Lower lobe of right lung (tissue), 2 donors: ENCODE results near the gene OSER1. TPM values are rescaled to one million over a fixed set of nuclear protein-coding genes. Genes with fewer than 3 reads are reported as not detected.
"Not testable (repeated sequence)": the region's sequence is repeated elsewhere in the genome, so short reads cannot be mapped to it uniquely, and the experiment has no call there.

Experiments used
- ATAC-seq, 2 donors: fragments of 200-7000 bp; cut with Tn5 transposase; one replicate each; pipeline ENCODE4 v1.9.1; 2020 to 2022; ENCODE audit warnings: mild to moderate bottlenecking in 2 of 2, moderate library complexity in 2 of 2
- DNase-seq: peaks from one replicate; pipeline ENCODE4 v3.0.0-alpha.2; 2020
- H3K27ac ChIP-seq: fragments of 200-600 bp; one replicate; pipeline ENCODE4 v1.8.0; 2022
- H3K27me3 ChIP-seq: fragments of 200-600 bp; one replicate; pipeline ENCODE4 v1.8.0; 2022; ENCODE audit warnings: low read depth
- H3K36me3 ChIP-seq: fragments of 200-600 bp; one replicate; pipeline ENCODE4 v1.8.0; 2022; ENCODE audit warnings: mild to moderate bottlenecking
- H3K4me1 ChIP-seq: fragments of 200-600 bp; one replicate; pipeline ENCODE4 v1.8.0; 2022
- H3K4me3 ChIP-seq: fragments of 200-600 bp; one replicate; pipeline ENCODE4 v1.8.0; 2022; ENCODE audit warnings: mild to moderate bottlenecking
- H3K9me3 ChIP-seq: fragments of 200-600 bp; one replicate; pipeline ENCODE4 v1.8.0; 2022
- intact Hi-C: fragments of 100-400 bp; cut with DNase I; formaldehyde crosslinking; loops from one replicate; pipeline ENCODE4 v1.11.0; 2022
- total RNA-seq: library from RNA; stranded (reverse); fragmentation: NEBNext Ultra II Directional; extraction: Animal tissue kit (Norgen Biotek cat#: 25700); gene quantifications from one replicate; pipeline ENCODE4 v1.2.1, GENCODE V29; 2021
- TF ChIP-seq, protein P1 (sequence below): fragments of 200-600 bp; IDR thresholded peaks from one replicate; pipeline ENCODE4 v1.8.0; 2022; ENCODE audit warnings: antibody characterized with exemption, mild to moderate bottlenecking
- donor health status: DM: no; HTN: yes; CAD: no; lungs with severe emphysema.

The OSER1 gene
- total RNA-seq, 1 donor from 2014 or later = 32.9 TPM

GRCh38 chr20:44190197-44190852 lies 20.2 kb downstream of the OSER1 start:
- not testable (repeated sequence) for H3K27ac ChIP-seq, DNase-seq, H3K4me3 ChIP-seq, H3K9me3 ChIP-seq, H3K36me3 ChIP-seq
- intact Hi-C loops = loop anchor here (5.0 kb wide), 1 partner anchor 73 kb away; no protein-coding TSS in a partner anchor
- TF ChIP-seq, protein P1, sequence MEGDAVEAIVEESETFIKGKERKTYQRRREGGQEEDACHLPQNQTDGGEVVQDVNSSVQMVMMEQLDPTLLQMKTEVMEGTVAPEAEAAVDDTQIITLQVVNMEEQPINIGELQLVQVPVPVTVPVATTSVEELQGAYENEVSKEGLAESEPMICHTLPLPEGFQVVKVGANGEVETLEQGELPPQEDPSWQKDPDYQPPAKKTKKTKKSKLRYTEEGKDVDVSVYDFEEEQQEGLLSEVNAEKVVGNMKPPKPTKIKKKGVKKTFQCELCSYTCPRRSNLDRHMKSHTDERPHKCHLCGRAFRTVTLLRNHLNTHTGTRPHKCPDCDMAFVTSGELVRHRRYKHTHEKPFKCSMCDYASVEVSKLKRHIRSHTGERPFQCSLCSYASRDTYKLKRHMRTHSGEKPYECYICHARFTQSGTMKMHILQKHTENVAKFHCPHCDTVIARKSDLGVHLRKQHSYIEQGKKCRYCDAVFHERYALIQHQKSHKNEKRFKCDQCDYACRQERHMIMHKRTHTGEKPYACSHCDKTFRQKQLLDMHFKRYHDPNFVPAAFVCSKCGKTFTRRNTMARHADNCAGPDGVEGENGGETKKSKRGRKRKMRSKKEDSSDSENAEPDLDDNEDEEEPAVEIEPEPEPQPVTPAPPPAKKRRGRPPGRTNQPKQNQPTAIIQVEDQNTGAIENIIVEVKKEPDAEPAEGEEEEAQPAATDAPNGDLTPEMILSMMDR = peak; percentile 65
- H3K4me1 ChIP-seq = peaks cover 20% of the 10 kb centered on the region
- peaks cover 17% of the 10 kb centered on the region for H3K27me3 ChIP-seq
- ATAC-seq = peak in 1 of 2 donors; percentile 44

DNA sequence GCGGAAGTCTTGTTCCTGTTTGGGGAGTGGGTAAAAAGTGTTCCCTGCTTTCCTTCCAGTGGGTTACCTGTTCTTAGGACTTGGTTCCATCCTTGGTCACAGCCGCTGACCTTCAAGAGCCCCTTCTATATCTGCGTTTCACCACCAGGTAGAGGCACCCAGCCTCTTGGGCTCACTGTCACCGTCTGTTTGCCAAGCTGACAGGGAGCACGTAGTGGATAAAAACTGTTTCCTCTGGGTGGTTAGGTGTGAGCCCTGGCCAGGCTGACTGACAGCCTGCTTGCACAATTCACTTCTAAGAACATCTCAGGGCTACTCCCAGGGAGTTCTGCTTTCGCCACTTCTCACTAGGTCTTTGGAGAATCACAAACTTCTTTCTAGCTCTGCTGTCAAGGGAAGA lies 21.8 kb downstream of the OSER1 start:
- ATAC-seq = peak in 1 of 2 donors; percentile 45
- TF ChIP-seq, protein P1 = no peak
- no peak for DNase-seq
- no peaks in the 10 kb centered on the region for H3K36me3 ChIP-seq
- H3K27ac ChIP-seq = no peak overlapping the region
- no peak overlapping the region for H3K4me3 ChIP-seq
- peaks cover 17% of the 10 kb centered on the region for H3K27me3 ChIP-seq
- intact Hi-C loops = no loop called here
- peaks cover 20% of the 10 kb centered on the region for H3K4me1 ChIP-seq
- H3K9me3 ChIP-seq = no peaks in the 10 kb centered on the region

- Histone ChIP-seq H3K4me3 (peak overlapping the region; percentile 46), H3K27me3 (peaks cover 17% of the 10 kb centered on the region), H3K27ac (peak overlapping the region; percentile 36), H3K36me3 (no peaks in the 10 kb centered on the region), H3K9me3 (no peaks in the 10 kb centered on the region), H3K4me1 (peaks cover 20% of the 10 kb centered on the region)
- ATAC-seq (peak; percentile 27 to 30), DNase-seq (no peak)
- intact Hi-C loops = no loop called here
- TF ChIP-seq, protein P1 = no peak
These were observed 22.5 kb downstream of the OSER1 start for GRCh38 chr20:44187772-44188709.

DNA sequence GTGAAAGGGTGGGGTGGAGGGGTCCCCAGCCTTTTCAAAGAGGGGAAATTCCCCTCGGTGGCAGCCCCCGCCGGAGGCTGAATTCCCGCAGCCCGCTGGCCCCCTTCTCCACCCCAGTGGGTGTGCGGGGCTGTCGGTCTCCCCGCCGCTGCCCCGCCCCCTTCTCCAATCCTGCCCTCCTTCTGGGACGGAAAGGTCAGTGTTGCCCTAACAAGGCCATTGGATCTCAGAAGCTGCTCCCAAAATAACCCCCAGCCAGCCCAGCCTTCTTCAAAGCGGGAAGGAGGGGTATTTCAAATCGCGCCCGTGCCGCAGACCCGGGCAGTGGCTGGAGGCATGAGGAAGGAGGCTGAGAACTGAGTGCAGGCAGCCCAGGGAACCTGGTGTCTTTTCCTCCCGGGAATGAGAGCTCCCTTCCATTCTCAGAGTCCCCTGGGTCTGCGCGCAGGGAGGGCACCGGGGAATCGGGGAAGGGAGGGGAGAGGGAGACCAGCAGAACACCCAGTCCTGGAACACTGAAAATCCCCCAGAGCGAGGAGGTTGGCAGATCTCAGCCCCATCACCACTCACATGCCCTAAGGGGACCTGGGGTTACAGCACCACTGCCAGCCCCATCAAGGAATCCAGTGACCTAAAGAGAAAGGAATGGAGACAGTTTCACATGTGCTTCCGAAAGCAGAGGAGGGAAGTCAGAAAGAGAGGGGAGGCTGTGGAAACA lies 23.4 kb downstream of the OSER1 start, which contains the start of gene JPH2:
Gene JPH2 (minus strand): TSS at position 135 of the 718 bp plus-strand sequence. CDS start 483 bp downstream, outside the sequence.
- peaks cover 20% of the 10 kb centered on the region for H3K4me1 ChIP-seq
- TF ChIP-seq, protein P1 = no peak
- ATAC-seq = peak; percentile 49 to 66
- H3K9me3 ChIP-seq = no peaks in the 10 kb centered on the region
- H3K27ac ChIP-seq = peak within 1 kb of the TSS; percentile 36
- peak within 1 kb of the TSS; percentile 46 for H3K4me3 ChIP-seq
- intact Hi-C loops = no loop called here
- peaks cover 17% of the 10 kb centered on the region for H3K27me3 ChIP-seq
- DNase-seq = peak; percentile 45
- H3K36me3 ChIP-seq = no peaks in the 10 kb centered on the region

DNA sequence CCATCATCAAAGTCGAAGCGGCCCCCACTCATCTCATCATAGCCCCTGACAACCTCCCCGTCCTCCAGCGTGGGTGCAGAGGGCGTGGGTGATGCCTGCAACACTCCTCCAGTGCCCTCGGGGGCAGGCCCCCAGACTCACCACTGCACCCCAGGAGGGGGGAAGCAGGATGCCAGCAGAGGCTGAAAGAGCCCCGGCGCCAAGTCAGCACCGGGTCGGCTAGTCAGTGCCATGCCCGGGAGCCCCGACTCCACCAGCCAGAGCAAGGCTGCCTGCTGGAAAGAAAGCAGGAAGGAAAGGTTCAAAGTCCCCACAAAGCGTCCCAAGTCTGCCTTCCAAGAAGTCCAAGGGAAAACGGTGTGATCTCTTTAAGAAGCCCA lies 23.9 kb downstream of the OSER1 start:
- H3K27me3 ChIP-seq = peaks cover 17% of the 10 kb centered on the region
- intact Hi-C loops = no loop called here
- ATAC-seq (peak in 1 of 2 donors; percentile 4), DNase-seq (no peak)
- TF ChIP-seq, protein P1 = no peak
- H3K4me3 ChIP-seq = peak overlapping the region; percentile 46
- no peaks in the 10 kb centered on the region for H3K9me3 ChIP-seq
- H3K4me1 ChIP-seq = peaks cover 20% of the 10 kb centered on the region
- no peaks in the 10 kb centered on the region for H3K36me3 ChIP-seq
- H3K27ac ChIP-seq = peak overlapping the region; percentile 36
